Loucy (cell line): ENCODE measurements around the gene SMIM12.

Source experiments
- H2AFZ ChIP-seq: fragments of 200-600 bp; sonication (generic); 2 replicates; pipeline ENCODE4 v1.6.0; 2016; ENCODE audit warnings: antibody characterized with exemption, mild to moderate bottlenecking, low read length, moderate library complexity
- H3F3A ChIP-seq: fragments of 200-600 bp; 2 replicates; pipeline ENCODE4 v1.6.0; 2016; ENCODE audit warnings: antibody characterized with exemption, low read depth, mild to moderate bottlenecking
- H3K27me3 ChIP-seq: fragments of 200-600 bp; sonication (generic); 2 replicates; pipeline ENCODE4 v1.6.1; 2014; ENCODE audit warnings: low read length, mild to moderate bottlenecking; ENCODE audit not compliant: insufficient read depth, poor library complexity, severe bottlenecking
- H3K36me3 ChIP-seq: fragments of 200-600 bp; sonication (generic); 2 replicates; pipeline ENCODE4 v1.6.1; 2016; ENCODE audit warnings: low read length; ENCODE audit not compliant: insufficient read depth
- H3K4me1 ChIP-seq: fragments of 200-600 bp; sonication (generic); 2 replicates; pipeline ENCODE4 v1.5.1; 2014; ENCODE audit warnings: low read length, mild to moderate bottlenecking; ENCODE audit not compliant: insufficient read depth, poor library complexity, severe bottlenecking
- H3K4me2 ChIP-seq: fragments of 200-600 bp; sonication (generic); 2 replicates; pipeline ENCODE4 v1.6.0; 2014; ENCODE audit warnings: antibody characterized with exemption, low read length, low read depth, mild to moderate bottlenecking; ENCODE audit not compliant: poor library complexity, severe bottlenecking
- H3K4me3 ChIP-seq: fragments of 200-600 bp; sonication (generic); 2 replicates; pipeline ENCODE4 v1.5.1; 2014; ENCODE audit warnings: low read length, mild to moderate bottlenecking, mixed read lengths; ENCODE audit not compliant: poor library complexity, severe bottlenecking
- H3K79me2 ChIP-seq: fragments of 200-600 bp; sonication (generic); 2 replicates; pipeline ENCODE4 v1.6.1; 2014; ENCODE audit warnings: low read length; ENCODE audit not compliant: insufficient read depth
- H3K9ac ChIP-seq: fragments of 200-600 bp; sonication (generic); 2 replicates; pipeline ENCODE4 v1.6.0; 2014; ENCODE audit warnings: mild to moderate bottlenecking, low read depth, low read length, moderate library complexity; ENCODE audit not compliant: poor library complexity, severe bottlenecking
- H3K9me2 ChIP-seq: fragments of 200-600 bp; sonication (generic); replicated peaks from 2 replicates; pipeline ENCODE4 v1.6.1; 2016; ENCODE audit warnings: low read depth, low read length, mixed read lengths
- H3K9me3 ChIP-seq: fragments of 200-600 bp; sonication (generic); 2 replicates; pipeline ENCODE4 v1.6.1; 2014; ENCODE audit warnings: mild to moderate bottlenecking, antibody characterized with exemption, low read length, low read depth; ENCODE audit not compliant: insufficient read depth
- H4K20me1 ChIP-seq: fragments of 200-600 bp; sonication (generic); 2 replicates; pipeline ENCODE4 v1.6.0; 2014; ENCODE audit warnings: antibody characterized with exemption, low read length, mild to moderate bottlenecking; ENCODE audit not compliant: insufficient read depth, poor library complexity, severe bottlenecking
- EZH2phosphoT487 ChIP-seq: fragments of 200-600 bp; IDR thresholded peaks from 2 replicates; pipeline ENCODE4 v1.6.1; 2018; ENCODE audit warnings: antibody characterized with exemption, mild to moderate bottlenecking, moderate library complexity, borderline replicate concordance
- TF ChIP-seq, protein P1 (sequence below): fragments of 200-600 bp; sonication (generic); conservative IDR thresholded peaks from 2 replicates; pipeline ENCODE4 v1.5.1; 2014; ENCODE audit warnings: mild to moderate bottlenecking, antibody characterized with exemption, low read length

SMIM12 gene

DNA sequence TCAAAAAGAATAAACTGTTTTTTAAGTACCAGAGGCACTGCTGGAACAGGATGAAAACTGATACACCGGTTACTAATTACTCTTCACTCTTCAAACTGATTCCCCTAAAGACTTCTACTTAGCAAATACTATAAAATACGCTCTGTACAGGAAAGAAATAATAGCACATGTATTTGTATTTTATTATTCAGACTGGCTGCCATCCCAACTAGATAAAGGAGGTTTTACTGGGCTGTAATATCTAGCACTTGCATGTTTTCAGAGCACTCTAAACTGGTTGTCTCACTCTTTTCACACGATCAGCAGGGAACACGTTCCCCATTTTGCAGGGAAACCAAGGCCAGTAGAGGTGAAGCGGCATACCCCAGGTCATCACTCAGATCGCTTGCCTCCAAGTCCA is 9.2 kb downstream of the SMIM12 start:
- no peaks in the 10 kb centered on the region for H3K79me2 ChIP-seq
- TF ChIP-seq, protein P1, sequence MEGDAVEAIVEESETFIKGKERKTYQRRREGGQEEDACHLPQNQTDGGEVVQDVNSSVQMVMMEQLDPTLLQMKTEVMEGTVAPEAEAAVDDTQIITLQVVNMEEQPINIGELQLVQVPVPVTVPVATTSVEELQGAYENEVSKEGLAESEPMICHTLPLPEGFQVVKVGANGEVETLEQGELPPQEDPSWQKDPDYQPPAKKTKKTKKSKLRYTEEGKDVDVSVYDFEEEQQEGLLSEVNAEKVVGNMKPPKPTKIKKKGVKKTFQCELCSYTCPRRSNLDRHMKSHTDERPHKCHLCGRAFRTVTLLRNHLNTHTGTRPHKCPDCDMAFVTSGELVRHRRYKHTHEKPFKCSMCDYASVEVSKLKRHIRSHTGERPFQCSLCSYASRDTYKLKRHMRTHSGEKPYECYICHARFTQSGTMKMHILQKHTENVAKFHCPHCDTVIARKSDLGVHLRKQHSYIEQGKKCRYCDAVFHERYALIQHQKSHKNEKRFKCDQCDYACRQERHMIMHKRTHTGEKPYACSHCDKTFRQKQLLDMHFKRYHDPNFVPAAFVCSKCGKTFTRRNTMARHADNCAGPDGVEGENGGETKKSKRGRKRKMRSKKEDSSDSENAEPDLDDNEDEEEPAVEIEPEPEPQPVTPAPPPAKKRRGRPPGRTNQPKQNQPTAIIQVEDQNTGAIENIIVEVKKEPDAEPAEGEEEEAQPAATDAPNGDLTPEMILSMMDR: no peak
- TF ChIP-seq EZH2phosphoT487: no peak
- no peaks in the 10 kb centered on the region for H3K9me3 ChIP-seq
- peaks cover 10% of the 10 kb centered on the region; the same call in 1 of the 2 replicates for H3K36me3 ChIP-seq
- H3K4me3 ChIP-seq: no peak overlapping the region
- no peaks in the 10 kb centered on the region for H3K27me3 ChIP-seq
- no peak overlapping the region for H3K9ac ChIP-seq
- 0 out of 2 replicates have a peak, but pooled peaks cover 3% of the 10 kb centered on the region for H3F3A ChIP-seq
- H4K20me1 ChIP-seq: no peaks in the 10 kb centered on the region
- no peak overlapping the region for H2AFZ ChIP-seq
- H3K4me1 ChIP-seq: no peaks in the 10 kb centered on the region
- no peaks in the 10 kb centered on the region for H3K9me2 ChIP-seq
- H3K4me2 ChIP-seq: no peak overlapping the region

DNA sequence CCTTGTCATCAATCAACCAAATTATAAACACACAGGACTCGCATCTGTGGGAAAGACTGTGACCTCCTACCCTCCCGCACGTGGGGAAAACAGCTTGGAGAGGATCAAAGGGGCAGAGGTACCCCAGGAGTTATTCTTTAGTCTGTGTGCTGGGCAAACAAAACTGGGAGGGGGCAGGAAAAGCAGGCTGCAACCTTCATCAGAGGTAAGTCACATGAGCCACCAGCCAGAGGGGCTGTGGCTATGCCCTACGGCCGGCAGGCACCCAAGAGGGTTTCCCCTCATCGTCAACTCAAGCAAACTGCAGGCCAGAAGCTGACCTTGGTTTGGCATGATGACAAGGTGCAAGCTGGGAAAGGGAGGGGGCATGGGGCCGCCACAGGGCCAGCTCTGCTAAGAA is 12.5 kb downstream of the SMIM12 start:
- TF ChIP-seq, protein P1: no peak
- TF ChIP-seq EZH2phosphoT487: no peak
- no peak overlapping the region for H2AFZ ChIP-seq
- peaks cover 9% of the 10 kb centered on the region for H3K4me1 ChIP-seq
- no peak overlapping the region for H3K4me2 ChIP-seq
- no peak overlapping the region for H3K4me3 ChIP-seq
- no peak overlapping the region for H3K9ac ChIP-seq
- no peaks in the 10 kb centered on the region for H3K27me3 ChIP-seq
- H3K9me3 ChIP-seq: no peaks in the 10 kb centered on the region
- no peaks in the 10 kb centered on the region for H3K79me2 ChIP-seq
- H4K20me1 ChIP-seq: no peaks in the 10 kb centered on the region
- H3K36me3 ChIP-seq: no peaks in the 10 kb centered on the region; the same call in 1 of the 2 replicates
- no peaks in the 10 kb centered on the region for H3K9me2 ChIP-seq
- H3F3A ChIP-seq: no peaks in the 10 kb centered on the region

GRCh38 chr1:34846265-34846664 is 13.3 kb downstream of the SMIM12 start:
- H3K4me2 ChIP-seq: no peak overlapping the region
- no peak overlapping the region for H2AFZ ChIP-seq
- no peaks in the 10 kb centered on the region for H4K20me1 ChIP-seq
- H3K79me2 ChIP-seq: no peaks in the 10 kb centered on the region
- H3K36me3 ChIP-seq: no peaks in the 10 kb centered on the region; the same call in 1 of the 2 replicates
- TF ChIP-seq, protein P1: no peak
- TF ChIP-seq EZH2phosphoT487: no peak
- H3K4me1 ChIP-seq: peaks cover 9% of the 10 kb centered on the region
- H3K9ac ChIP-seq: no peak overlapping the region
- no peak overlapping the region for H3K4me3 ChIP-seq
- no peaks in the 10 kb centered on the region for H3K27me3 ChIP-seq
- no peaks in the 10 kb centered on the region for H3K9me3 ChIP-seq
- H3K9me2 ChIP-seq: no peaks in the 10 kb centered on the region
- no peaks in the 10 kb centered on the region for H3F3A ChIP-seq
